Choroid plexus epithelial cell (primary cell): ENCODE measurements around the gene ENTPD1.
"Not testable (repeated sequence)": the region's sequence is repeated elsewhere in the genome, so short reads cannot be mapped to it uniquely, and the experiment has no call there.

Source experiments
- DNase-seq: peaks from one replicate; pipeline ENCODE4 v3.0.0-alpha.2; 2010; ENCODE audit warnings: low read depth
- H3K4me3 ChIP-seq: 2 replicates; pipeline ENCODE4 v1.5.1; 2011; ENCODE audit warnings: low read depth, mild to moderate bottlenecking, control low read depth, low read length, moderate library complexity
- TF ChIP-seq, protein P1 (sequence below): conservative IDR thresholded peaks from 2 replicates; pipeline ENCODE4 v1.5.1; 2011; ENCODE audit warnings: low read depth, mild to moderate bottlenecking, control low read depth, inconsistent platforms, low read length, moderate library complexity

The ENTPD1 gene

DNA sequence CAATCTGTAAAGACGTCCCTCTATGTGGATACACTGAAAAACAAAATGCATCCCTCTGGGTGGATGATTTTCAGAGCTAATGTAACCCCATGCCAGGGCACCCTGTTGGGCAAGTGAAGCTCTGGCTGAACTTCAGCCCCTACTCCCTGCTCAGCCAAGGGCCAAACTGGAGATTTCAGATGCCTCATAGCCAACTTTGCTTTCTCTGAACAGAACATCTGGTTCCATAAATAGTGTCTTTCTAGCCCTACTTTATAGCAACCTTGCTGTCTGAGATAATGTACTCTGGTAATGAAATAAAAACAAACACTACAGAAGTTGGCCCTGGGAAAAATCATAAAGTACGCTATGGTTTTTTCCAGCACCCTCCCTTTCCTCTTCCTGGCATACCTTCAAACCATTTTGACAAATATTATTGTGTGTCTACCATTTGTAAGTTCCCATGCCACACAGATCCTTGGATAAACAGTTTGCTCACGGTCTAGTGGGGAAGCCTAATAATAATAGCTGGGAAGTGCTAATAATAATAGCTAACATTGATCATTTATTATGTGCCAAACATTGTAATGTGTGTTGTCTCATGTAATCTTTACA lies 3.4 kb downstream of the ENTPD1 start:
- DNase-seq: peak; percentile 36
- no peak overlapping the region for H3K4me3 ChIP-seq
- TF ChIP-seq, protein P1, sequence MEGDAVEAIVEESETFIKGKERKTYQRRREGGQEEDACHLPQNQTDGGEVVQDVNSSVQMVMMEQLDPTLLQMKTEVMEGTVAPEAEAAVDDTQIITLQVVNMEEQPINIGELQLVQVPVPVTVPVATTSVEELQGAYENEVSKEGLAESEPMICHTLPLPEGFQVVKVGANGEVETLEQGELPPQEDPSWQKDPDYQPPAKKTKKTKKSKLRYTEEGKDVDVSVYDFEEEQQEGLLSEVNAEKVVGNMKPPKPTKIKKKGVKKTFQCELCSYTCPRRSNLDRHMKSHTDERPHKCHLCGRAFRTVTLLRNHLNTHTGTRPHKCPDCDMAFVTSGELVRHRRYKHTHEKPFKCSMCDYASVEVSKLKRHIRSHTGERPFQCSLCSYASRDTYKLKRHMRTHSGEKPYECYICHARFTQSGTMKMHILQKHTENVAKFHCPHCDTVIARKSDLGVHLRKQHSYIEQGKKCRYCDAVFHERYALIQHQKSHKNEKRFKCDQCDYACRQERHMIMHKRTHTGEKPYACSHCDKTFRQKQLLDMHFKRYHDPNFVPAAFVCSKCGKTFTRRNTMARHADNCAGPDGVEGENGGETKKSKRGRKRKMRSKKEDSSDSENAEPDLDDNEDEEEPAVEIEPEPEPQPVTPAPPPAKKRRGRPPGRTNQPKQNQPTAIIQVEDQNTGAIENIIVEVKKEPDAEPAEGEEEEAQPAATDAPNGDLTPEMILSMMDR: no peak

GRCh38 chr10:95761939-95762492 lies 6.1 kb downstream of the ENTPD1 start:
- H3K4me3 ChIP-seq: no peak overlapping the region
- DNase-seq: no peak
- TF ChIP-seq, protein P1: no peak

DNA sequence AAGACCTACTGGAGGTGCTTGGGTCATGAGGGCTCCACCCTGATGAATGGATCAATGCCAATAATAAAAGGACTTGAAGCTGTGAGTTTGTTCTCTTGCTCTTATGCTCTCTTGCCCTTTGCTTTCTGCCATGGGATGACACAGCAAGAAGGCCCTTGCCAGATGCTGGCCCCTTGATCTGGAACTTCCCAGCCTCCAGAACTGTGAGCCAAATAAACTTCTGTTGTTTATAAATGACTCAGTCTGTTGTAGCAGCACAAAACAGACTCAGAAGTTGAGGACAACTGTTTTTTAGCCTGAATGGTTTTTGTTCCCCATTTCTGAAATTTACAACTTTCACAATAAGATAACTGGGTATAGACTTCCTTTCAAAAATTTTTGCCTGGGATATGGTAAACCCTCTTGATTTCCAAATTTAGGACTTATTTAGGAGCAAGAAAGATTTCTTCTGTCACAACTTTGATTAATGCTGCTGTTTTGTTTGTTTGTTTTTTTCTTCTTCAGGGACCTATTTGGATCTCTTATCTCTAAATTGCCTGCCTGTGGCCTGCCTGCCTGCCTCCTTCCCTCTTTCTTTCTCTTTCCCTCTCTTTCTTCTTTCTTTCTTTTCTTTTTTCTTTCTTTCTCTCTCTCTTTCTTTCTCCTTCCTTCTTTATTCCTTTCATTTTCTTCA lies 12.1 kb downstream of the ENTPD1 start:
- H3K4me3 ChIP-seq: no peak overlapping the region
- TF ChIP-seq, protein P1: no peak
- DNase-seq: peak; percentile 85

DNA sequence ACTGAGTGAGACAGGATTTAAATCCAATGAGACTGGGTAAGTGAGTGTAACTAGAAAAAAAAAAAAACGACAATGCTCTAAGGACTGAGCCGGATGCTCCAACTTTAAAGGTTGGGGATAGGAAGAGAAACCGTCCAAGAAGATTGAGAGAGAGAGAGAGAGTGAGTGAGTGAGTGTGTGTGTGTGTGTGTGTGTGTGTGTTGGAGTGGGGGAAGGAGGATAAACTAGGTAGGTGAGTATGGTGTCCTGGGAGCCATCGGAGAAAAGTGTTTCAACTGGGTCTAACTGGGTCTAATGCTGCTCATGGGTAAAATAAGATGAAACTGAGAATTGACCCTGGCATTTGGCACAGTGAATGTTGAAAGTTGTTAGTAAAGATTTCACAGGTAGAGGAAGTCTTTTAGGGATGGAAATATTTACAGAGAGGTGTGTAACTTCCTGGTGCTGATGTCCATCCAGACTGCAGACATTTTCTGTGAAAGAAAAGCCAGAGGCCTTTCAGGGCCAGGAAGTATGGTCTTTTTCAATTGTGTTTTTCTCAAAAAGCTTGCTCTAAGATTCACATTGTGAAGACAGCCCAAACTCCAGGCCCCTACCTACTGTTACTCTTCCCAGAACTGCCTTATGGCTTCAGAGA lies 14.2 kb downstream of the ENTPD1 start:
- DNase-seq: no peak
- TF ChIP-seq, protein P1: no peak
- H3K4me3 ChIP-seq: no peak overlapping the region

- not testable (repeated sequence) for DNase-seq, H3K4me3 ChIP-seq
Measured at GRCh38 chr10:95773454-95773853, 17.5 kb downstream of the ENTPD1 start.

- not testable (repeated sequence) for H3K4me3 ChIP-seq, DNase-seq
Measured at GRCh38 chr10:95777638-95778037, 21.7 kb downstream of the ENTPD1 start.

GRCh38 chr10:95782318-95782717 lies 26.4 kb downstream of the ENTPD1 start:
- DNase-seq: no peak
- TF ChIP-seq, protein P1: no peak
- H3K4me3 ChIP-seq: no peak overlapping the region

- no peak for DNase-seq
- no peak overlapping the region for H3K4me3 ChIP-seq
- TF ChIP-seq, protein P1: no peak
Measured at GRCh38 chr10:95783741-95784140, 27.8 kb downstream of the ENTPD1 start.
